DMS153 treated with DMSO at 0.1 percent for 48 hours (cell line): ENCODE data around the gene DPP6.

Experiments used
- DNase-seq: peaks from one replicate; lab custom pipeline; 2025; ENCODE audit not compliant: unreplicated experiment; lab: John Stamatoyannopoulos, UW

The DPP6 gene

GRCh38 chr7:154684666-154685563 lies 632.7 kb downstream of the DPP6 start:
- DNase-seq: peak; percentile 78

DNA sequence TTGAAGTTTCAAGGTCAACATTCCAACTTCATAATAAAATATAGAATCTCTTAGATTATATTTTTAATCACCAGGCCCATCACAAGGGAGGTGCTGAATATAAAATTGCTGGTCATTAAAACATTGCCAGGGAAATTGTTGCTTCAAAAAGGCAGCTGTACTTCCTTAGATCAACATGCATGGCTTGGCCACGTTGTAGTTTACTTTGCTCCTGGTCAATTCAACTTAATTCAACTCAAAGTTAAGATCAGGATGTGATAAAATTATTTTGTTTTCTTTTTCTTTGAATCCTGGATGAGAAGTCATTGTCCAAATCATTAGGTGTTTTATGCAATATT lies 633.3 kb downstream of the DPP6 start:
- DNase-seq: no peak

DNA sequence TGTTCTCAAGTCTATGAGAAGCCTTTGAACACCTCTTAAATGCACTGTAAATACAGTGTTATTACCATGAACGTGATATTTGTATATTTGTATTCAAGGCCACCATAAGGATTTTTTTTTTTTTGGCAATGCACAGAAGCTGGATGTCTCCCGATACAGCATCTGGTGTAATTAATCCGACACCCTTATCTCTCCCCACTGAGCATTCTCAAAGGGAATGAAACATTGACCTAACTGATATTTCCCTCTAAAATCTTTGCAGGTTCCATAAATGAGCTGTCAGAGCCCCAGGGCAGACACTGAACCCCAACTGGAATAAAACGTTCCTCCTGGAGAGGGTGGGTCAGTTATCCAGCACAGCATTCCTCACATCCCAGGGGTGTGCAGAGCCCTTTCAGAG lies 634.1 kb downstream of the DPP6 start:
- DNase-seq: no peak

- no peak for DNase-seq
These were observed 636.8 kb downstream of the DPP6 start for GRCh38 chr7:154688952-154689351.

- no peak for DNase-seq
These were observed 638.2 kb downstream of the DPP6 start for GRCh38 chr7:154690411-154690810.

- DNase-seq: no peak
These were observed 641.5 kb downstream of the DPP6 start for GRCh38 chr7:154693661-154694060.

DNA sequence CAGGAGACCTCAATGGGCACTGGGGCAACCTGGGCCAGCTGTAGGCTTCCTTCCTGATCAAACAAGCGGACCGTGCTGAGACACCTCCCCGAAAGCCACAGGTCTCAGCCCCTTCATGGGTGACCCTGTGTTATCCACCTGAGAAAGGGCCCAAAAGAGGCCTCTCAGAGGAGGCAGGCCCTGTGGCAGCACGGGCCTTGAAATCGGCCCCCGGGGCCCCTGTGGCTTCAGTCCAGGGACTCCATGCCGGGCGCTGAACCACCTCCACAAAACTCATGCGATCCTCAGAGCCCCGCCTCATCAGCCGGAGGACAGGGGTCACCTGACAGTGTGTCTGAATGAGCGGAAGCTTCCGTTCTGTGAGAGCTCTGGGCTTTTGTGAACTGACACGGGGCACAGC lies 643.6 kb downstream of the DPP6 start:
- no peak for DNase-seq

DNA sequence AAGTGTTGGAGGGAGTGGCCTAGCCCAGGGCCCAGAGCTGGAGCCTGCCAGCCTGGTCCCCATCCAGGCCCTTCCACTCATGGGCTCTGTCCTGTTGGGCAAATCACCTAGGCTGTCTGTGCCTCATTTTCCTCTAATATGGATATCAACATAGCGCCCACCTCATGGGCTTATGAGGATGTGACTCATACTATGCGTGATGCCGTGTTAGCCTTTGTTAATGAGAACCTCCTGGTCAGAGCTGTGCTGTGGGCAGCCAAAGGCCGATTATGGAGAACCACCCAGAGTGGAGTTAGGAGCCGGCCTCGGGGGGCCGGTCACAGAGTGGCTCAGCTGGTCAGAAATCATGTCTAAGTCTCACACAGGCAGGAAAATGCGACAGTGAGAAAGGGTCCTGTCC lies 644.4 kb downstream of the DPP6 start:
- no peak for DNase-seq

- no peak for DNase-seq
These were observed 646.6 kb downstream of the DPP6 start for GRCh38 chr7:154698726-154699291.

GRCh38 chr7:154699417-154699816 lies 647.2 kb downstream of the DPP6 start:
- no peak for DNase-seq

- no peak for DNase-seq
These were observed 657.8 kb downstream of the DPP6 start for GRCh38 chr7:154709840-154710520.

DNA sequence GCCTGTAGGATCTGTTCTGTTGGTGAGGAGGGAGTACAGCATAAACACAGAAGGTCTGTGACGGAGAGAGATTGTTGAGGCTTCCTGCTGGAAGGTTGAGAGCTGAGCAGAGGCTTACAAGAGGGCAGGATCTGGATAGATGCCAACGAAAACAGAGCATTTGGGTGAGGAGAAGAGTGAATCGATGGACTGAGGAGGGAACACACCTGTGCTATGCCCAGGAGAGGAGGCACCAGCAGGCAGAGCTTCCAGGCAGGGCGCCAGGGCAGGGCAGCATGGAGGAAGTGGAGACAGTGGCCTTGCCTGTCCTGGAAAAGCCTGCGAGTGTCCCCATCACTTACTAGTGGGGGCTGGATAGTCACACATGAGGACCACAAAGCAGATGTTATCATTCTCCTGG lies 667.8 kb downstream of the DPP6 start:
- DNase-seq: peak; percentile 45

GRCh38 chr7:154721086-154721485 lies 668.9 kb downstream of the DPP6 start:
- no peak for DNase-seq

DNA sequence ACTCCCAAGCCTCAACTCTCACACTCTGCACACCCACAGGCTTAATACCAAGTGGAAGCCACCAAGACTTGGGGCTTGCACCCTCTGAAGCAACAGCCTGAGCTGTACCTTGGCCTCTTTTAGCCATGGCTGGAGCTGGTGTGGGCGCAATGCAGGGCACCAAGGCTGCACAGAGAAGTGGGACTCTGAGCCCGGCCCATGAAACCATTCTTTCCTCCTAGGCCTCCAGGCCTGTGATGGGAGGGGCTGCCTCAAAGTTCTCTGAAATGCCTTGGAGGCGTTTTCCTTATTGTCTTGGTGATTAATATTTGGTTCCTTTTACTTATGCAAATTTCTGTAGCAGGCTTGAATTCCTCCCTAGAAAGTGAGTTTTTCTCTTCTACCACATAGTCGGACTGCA lies 674.2 kb downstream of the DPP6 start:
- no peak for DNase-seq

DNA sequence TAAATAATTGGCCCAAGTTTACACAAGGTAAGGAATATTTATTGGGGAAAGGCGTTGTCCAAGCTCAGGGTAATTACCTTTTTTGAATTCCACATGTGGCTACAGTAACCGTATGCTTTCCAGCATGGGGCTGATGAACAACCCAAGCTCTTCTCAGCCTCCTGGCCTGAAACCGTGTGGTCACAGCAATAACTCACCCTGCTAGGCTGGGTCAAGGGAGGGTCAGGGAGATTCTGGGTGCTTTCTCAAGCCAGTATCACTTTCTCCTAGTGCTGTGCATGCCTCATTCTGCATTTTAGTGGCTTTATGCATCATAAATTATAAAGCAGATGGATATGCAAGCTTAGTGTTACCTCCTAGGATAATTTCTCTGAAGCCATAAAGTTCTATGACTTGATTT lies 676.9 kb downstream of the DPP6 start:
- no peak for DNase-seq

- DNase-seq: no peak
These were observed 683.6 kb downstream of the DPP6 start for GRCh38 chr7:154735766-154736165.

DNA sequence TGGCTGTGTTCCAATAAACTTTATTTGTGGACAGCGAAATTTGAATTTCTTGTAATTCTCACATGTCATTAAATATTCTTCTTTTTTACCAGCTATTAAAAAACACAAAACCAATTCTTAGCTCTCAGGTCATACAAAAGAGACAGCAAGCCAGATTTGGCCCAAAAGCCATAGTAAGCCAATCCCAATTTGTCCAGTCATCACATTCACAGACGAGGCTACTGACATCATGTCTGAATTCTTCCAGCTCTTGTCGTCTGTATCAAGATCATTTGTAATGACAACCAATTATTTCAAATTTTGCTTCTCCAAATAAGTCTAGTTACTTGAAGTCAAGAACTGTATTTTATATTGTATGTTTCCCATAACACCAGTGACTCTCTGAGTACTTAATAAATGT lies 684.2 kb downstream of the DPP6 start:
- DNase-seq: no peak

DNA sequence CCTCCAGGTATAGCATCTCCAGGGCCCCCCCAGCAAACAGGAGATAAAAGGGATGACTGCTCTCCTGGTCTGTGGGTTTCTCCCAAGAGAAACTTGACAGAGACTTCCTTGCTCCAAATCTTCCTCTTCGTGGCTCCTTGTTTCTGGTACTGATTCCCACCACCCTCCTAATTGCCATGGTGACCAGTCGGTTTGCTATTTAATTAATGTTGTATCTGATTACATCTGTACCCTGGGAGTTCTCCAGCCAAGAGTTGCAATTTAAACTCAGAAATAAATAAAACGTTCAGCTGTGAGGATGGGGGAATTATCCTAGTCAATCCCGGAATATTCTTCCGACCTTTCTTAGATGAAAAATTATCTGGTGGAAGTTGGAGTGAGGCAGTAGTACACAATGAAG lies 686.0 kb downstream of the DPP6 start:
- no peak for DNase-seq

DNA sequence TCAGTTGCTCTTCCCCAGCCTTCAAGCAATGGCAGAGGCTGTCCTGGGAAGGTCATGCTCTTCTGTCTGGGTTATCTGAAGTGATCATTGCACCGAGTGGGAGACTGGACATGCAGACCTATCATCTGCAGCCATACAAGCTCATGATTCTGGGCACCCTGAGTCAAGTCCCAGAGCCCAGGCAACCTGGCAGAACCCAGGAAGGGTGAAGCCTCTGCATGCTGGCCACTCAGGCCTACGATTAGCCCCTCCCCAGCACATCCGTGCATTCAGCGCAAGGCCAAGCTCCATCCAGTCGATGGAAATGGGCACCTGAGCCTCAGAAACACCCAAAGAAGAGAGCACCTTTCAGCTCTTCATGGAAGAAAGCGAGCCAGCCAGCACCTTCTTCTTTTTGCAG lies 688.9 kb downstream of the DPP6 start:
- no peak for DNase-seq

GRCh38 chr7:154743206-154743605 lies 691.0 kb downstream of the DPP6 start:
- DNase-seq: no peak

GRCh38 chr7:154744256-154744860 lies 692.2 kb downstream of the DPP6 start:
- DNase-seq: peak; percentile 36

- DNase-seq: no peak
These were observed 692.7 kb downstream of the DPP6 start for GRCh38 chr7:154744861-154745258.
